ENCODE data around the gene FUT3. TPM values are rescaled to one million over a fixed set of nuclear protein-coding genes. Genes with fewer than 3 reads are reported as not detected.

The FUT3 gene
- polyA plus RNA-seq, 3 donors = 0.54 to 0.90 (median 0.64) TPM

- DNase-seq = no peak
Measured at GRCh38 chr19:5825178-5825577, 26.1 kb downstream of the FUT3 start.

DNA sequence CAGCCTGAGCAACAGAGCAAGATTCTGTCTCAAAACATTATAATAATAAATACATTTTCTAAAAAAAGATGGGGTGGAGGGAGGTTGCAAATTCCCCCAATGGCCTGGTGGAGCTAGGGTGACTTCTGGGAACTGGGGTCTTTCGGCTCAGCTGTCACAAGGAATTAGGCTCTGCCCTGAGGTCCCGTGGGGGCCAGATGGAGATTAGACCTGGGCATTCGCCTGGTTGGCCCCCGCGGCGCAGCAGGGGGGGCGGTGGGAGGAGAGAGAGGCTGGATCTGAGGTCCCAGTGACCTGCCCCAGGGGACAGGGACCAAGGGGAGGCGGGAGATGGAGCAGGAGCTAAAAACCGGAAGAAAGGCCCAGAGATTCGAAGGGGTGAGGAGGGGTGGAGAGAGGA, 26.5 kb downstream of the FUT3 start:
- no peak for DNase-seq

- no peak for DNase-seq
Measured at GRCh38 chr19:5823579-5824281, 27.5 kb downstream of the FUT3 start.

DNA sequence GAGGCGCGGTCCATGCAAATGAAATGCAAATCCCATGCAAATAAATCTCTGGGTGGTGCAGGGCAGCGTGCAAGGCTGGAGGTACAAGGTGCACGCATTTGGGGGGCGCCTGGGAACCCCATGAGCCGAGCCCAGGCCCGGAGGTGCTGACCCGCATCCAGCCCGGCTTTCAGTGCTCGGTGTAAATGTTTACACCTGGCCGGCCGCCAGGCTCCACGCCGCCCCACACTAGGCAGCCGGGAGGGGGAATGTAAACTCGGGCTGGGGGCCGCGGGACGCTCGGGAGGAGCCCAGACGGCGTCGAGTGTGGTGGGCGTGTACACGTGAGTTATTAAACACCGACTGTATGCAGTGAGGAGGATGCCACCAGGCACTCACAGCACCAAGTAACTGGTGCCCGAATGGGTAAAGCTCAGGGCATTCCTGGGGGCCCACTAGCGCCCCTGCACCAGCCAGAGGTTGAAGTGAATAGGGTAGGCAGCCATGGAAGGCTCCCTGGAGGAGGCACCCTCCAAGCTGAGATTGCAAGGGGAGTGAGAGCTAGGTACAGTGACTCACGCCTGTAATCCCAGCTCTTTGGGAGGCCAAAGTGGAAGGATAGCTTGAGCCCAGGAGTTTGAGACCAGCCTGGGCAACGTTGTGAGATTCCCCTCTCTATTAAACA, 28.9 kb downstream of the FUT3 start:
- DNase-seq = no peak

GRCh38 chr19:5821521-5822180, 29.6 kb downstream of the FUT3 start:
- no peak for DNase-seq

DNA sequence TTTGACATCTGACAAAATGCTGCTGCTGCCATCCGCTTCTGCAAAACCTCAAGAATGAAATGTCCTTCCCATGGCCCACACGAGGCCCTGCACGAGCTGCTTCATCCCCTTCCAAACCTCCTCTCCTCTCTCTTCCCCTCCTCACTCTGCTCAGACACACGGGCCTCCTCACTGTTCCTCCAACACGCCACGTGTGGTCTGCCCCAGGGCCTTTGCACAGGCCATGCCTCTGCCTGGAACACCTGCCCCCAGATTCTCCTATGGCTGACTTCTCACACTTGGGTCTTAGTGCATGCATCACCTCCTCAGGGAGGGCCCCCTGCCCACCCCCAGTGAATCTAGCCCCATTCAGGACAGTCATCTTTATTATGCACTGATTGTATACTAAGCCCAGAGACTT, 30.5 kb downstream of the FUT3 start:
- no peak for DNase-seq

DNA sequence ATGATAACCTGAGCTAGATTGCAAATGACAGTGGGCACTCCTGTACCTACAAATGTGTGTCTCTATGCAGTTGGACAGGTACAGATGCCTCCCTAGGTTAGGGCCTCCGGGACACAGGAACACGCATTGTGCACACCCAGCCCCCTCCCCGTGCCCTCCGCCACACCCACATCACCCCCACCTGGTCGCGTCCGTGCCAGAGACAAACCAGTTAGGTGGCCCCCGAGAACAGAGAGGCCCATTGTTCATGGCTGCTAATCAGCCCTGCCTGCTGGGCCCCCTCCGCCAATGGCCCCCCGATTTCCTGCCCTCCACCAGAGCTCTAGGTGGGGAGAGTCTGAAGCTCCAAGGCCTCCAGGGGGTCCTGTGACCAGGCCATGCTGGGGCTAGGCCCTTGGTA, 32.7 kb downstream of the FUT3 start:
- no peak for DNase-seq

DNA sequence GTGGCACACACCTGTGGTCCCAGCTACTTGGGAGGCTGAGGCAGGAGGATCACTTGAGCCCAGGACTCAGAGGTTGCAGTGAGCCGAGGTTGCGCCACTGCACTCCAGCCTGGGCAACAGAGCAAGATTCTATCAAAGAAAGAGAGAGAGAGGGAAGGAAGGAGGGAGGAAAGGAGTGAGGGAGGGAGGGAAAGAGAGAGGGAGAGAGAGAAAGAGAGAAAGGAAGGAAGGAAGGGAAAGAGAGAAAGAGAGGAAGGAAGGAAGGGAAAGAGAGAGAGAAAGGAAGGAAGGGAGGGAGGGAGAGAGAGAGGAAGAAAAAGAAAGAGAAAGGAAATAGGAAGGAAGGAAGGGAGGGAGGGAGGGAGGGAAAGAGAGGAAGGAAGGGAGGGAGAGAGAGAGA, 34.0 kb downstream of the FUT3 start:
- DNase-seq = no peak

GRCh38 chr19:5814852-5815246, 36.4 kb downstream of the FUT3 start:
- no peak for DNase-seq

GRCh38 chr19:5814123-5814851, 37.0 kb downstream of the FUT3 start:
- DNase-seq = no peak

GRCh38 chr19:5811117-5811516, 40.1 kb downstream of the FUT3 start:
- DNase-seq = no peak

GRCh38 chr19:5809469-5809868, 41.8 kb downstream of the FUT3 start:
- DNase-seq = no peak

- no peak for DNase-seq
Measured at GRCh38 chr19:5809053-5809452, 42.2 kb downstream of the FUT3 start.

DNA sequence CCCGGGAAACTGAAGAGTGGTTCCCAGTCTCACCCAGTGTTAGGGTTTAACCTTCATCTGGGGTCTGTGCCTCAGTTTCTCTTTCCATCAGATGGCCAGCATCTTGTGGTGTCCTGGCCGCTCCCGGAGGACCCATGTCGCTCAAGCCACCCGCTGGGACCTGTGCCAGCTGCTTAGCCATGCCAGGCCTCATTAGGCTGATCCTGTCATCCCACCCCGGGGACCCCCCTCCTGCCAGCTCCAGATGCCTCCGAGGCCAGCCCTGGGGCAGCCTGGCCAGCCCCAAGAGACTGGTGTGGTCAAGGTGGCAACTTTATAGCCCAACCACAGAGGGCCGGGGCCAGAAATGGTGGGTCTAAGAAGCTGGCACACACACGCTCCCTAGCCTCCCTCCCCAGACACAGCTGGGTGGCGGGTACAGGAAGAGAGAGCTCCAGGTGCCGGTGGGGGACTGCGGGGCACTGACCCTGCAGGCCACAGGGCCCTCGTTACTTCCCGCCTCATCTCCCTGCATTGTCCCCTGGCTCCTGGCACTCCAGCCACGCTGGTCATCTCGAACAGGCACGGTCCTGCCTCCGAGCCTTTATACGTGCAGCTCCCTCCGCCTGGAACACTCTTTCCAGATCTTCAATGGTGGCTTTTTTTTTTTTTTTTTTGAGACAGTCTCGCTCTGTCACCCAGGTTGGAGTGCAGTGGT, 43.0 kb downstream of the FUT3 start:
- no peak for DNase-seq

- DNase-seq = no peak
Measured at GRCh38 chr19:5806905-5807304, 44.3 kb downstream of the FUT3 start.

GRCh38 chr19:5806133-5806489, 45.1 kb downstream of the FUT3 start:
- DNase-seq = no peak

DNA sequence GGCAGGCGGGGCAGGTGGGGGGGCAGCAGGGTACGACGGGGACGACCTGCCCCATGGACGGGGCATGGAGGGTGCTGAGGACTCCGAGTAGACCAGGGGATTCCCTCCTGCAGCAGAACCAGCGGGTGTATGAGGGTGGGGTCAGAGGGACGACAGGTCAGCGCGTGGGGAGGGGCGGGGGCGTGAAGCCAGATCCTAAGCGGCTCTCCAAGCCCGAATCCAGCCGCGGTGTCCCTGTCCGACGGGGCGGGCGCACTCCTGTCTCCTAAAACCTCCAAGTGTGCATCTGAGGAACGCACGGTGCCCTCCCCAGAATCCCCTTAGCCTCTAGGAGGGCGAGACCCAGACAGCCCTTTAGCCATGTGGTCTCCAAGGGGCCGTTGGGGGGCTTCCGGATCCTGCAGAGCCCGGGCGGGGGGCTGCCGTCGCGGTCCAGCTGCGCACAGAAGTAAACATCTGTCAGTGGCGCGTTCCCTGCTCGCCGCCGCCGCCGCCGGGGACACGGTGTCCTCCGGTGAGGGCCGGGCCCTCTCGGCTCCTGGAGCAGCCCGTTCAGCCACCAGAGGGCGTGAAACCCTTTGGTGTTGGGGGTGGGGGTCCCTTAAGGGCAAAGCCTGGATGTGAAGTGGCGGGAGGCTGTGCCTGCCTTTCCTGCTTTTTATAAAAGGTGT, 45.7 kb downstream of the FUT3 start:
- peak; percentile 82 for DNase-seq

DNA sequence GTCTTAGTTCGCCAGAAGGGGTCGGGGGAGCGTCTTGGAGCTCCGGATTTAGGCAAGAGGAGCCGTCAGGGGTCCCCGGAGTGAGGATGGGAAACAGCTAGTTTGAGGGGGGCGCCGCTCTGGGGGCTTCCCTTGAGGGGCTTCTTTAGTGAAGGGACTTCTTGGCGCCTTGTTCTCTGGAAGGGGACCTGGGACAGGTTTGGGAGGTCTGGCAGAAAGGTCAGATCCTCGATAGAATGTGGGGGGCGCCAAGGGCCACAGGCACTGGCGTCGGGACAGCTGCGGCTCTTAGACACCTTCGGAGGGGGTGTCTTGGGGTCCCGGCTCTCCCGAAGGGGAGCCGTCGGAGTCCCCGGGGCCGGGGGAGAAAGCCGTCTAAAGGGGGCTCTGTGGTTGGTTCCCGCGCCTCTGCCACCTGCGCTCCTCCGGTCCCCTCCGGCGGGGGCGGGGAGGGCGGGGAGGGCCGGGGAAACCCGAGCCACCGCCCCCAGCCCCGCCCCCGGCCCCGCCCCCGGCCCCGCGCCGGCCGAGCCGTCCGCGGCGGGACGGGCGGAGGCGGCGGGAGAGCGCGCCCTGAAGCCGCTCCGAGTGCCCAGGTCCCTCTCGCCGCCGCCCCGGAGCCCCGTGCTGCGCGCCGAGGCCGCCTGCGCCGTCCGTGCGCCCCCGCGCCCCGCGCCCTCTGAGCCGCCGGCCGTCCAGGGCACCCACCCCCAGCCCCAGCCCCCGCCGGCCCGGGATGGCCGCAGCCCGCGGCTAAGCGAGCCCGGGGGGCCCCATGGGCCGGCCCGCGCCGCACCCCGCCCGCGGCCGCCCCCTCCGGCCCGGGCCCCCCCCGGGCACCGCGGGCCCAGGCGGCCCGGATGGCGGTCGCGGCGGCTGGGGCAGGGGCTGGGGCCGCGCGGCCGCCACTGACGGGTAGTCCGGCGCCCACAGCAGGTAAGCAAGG, 46.5 kb downstream of the FUT3 start, which contains the start of gene NRTN:
NRTN (plus strand) TSS at position 552 of the 946 bp plus-strand sequence. CDS start 19,099 bp downstream, outside the sequence.
- DNase-seq = no peak

DNA sequence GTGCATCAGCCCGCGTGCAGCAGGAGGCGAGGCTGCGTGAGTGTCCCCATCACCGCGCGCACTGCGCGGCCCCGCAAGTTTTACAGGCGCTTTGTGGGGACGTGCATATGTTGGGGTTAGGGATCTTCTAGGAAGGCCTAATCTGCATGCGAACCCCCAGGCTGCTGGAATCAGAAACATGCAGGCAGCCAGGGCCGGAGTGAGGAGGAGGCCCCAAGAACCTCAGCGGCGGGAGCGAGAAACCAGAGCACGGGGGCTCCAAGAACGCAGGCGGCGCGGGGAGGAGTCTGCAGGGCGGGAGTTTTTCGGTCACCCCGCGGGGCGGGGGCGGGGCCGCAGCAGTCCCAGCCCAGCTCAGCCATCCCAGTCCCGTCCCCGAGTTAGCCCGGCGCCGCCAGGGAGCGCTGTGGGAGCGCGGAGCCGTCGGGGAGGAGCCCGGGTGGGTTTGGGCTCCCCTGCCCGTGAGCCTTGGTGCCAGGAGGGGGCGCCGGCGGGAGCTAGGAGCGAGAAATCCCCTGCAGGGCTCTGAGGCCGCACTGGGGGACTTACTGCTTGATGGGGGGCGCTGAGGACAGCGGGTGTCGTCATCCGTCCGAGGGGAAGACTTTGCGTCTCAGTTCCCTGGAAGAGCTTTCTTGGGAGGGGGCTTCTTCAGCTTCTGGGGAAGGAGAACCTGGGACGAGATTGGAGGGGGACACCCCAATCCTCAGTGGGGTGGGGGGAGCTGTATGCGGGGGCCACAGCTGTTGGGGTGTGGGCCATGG, 47.3 kb downstream of the FUT3 start:
- DNase-seq = peak; percentile 93

GRCh38 chr19:5803441-5803751, 47.9 kb downstream of the FUT3 start:
- DNase-seq = no peak
